Sigmoid colon (tissue), 7 donors: ENCODE measurements around the gene LAGE3. TPM values are rescaled to one million over a fixed set of nuclear protein-coding genes. Genes with fewer than 3 reads are reported as not detected.

Experiments used
- DNase-seq: peaks from one replicate; pipeline ENCODE4 v3.0.0-alpha.2; 2019
- H3K27ac ChIP-seq, 4 donors: fragments of 200-600 bp; sonication (generic); one replicate each; pipeline ENCODE4 v1.5.1; 2016 to 2019; ENCODE audit warnings: mild to moderate bottlenecking in 1 of 4
- H3K27me3 ChIP-seq, 3 donors: fragments of 200-600 bp; sonication (generic); one replicate each; pipeline ENCODE4 v1.5.1; 2019; ENCODE audit warnings: mild to moderate bottlenecking in 1 of 3
- H3K36me3 ChIP-seq, 4 donors: fragments of 200-600 bp; sonication (generic); one replicate each; pipeline ENCODE4 v1.5.1; 2016 to 2019
- H3K4me1 ChIP-seq, 4 donors: fragments of 200-600 bp; sonication (generic); one replicate each; pipeline ENCODE4 v1.5.1; 2017 to 2019
- H3K4me3 ChIP-seq, 4 donors: fragments of 200-600 bp; sonication (generic); one replicate each; pipeline ENCODE4 v1.5.1; 2017 to 2019; ENCODE audit warnings: mild to moderate bottlenecking in 2 of 4, moderate library complexity in 1 of 4
- H3K9me3 ChIP-seq, 4 donors: fragments of 200-600 bp in 3 of 4; sonication (generic) in 3 of 4; one replicate each; pipeline versions ENCODE4 v1.5.1 to v1.6.1; 2013 to 2019
- EP300 ChIP-seq, 4 donors: sonication (generic); formaldehyde crosslinking; IDR thresholded peaks; one replicate each; pipeline ENCODE4 v1.6.1; 2017; ENCODE audit warnings: antibody characterized with exemption in 4 of 4
- POLR2A ChIP-seq, 2 donors: fragments of 450-650 bp; IDR thresholded peaks; one replicate each; pipeline ENCODE4 v1.6.1; 2016; ENCODE audit warnings: antibody characterized with exemption in 2 of 2, mild to moderate bottlenecking in 2 of 2, moderate library complexity in 2 of 2
- POLR2AphosphoS5 ChIP-seq, 4 donors: sonication (generic); formaldehyde crosslinking; IDR thresholded peaks; one replicate each; pipeline ENCODE4 v1.6.1; 2017; ENCODE audit warnings: antibody characterized with exemption in 4 of 4
- WGBS, 2 donors: extraction: QIAGEN DNeasy Blood & Tissue Kit; methylation state at CpG; one replicate each; pipeline ENCODE4 v1.1.7; 2013; 5-methylcytosine and 5-hydroxymethylcytosine counted together
- intact Hi-C: fragments of 100-400 bp; cut with DNase I; formaldehyde crosslinking; loops from one replicate; pipeline ENCODE4 v1.15.1; 2023
- polyA plus RNA-seq, 3 donors: library from polyadenylated mRNA; stranded (reverse); fragments of 200-250 nt; gene quantifications; one replicate each; pipeline ENCODE4 v1.2.3, GENCODE V29; 2013
- total RNA-seq, 4 donors: library from RNA; depleted of rRNA; stranded (reverse); fragments of >200 nt; gene quantifications; one replicate each; pipeline ENCODE4 v1.1.0, GENCODE V29; 2016
- TF ChIP-seq, protein P1 (sequence below), 4 experiments: fragments of 450-650 bp in 3 of 4; fragments of 200-600 bp in 1 of 4; IDR thresholded peaks; one replicate each; pipeline ENCODE4 v1.5.1; 2016 to 2019; ENCODE audit warnings: antibody characterized with exemption in 4 of 4, mild to moderate bottlenecking in 3 of 4, moderate library complexity in 2 of 4
- donor health status: healthy with polysubstance abuse.
- donor health status: Bipolar disorder and iron deficiency.
- donor health status: healthy.

The LAGE3 gene
- total and polyA plus RNA-seq, 7 donors: 12.7 to 32.7 (median 21.6) TPM

DNA sequence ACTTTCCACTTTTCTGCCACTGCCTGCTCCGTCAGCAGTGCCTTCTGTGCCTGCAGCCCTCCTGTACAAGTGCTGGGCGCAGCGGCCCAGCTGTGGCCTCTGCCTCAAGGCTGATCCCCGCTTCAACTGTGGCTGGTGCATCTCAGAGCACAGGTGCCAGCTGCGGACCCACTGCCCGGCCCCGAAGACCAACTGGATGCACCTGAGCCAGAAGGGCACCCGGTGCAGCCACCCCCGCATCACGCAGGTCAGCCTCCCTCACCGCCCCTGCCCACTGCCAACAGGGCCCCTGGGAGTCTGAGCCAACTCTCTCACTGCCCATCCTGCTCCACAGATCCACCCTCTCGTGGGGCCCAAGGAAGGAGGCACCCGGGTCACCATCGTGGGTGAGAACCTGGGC lies 13.5 kb downstream of the LAGE3 start:
- no peak for DNase-seq
- Histone ChIP-seq H3K27ac (no peak overlapping the region), H3K4me3 (no peak overlapping the region), H3K9me3 (no peaks in the 10 kb centered on the region), H3K4me1 (no peaks in the 10 kb centered on the region), H3K27me3 (no peaks in the 10 kb centered on the region), H3K36me3 (peaks cover 0 to 40% (median 12%) of the 10 kb centered on the region in 4 donors)
- 94 to 95% methylated on average over 14 of the region's 14 CpGs for WGBS, 2 donors
- TF ChIP-seq POLR2A (IDR thresholded peaks at IDR 0.05) (no peak), EP300 (IDR thresholded peaks at IDR 0.05) (no peak), POLR2AphosphoS5 (IDR thresholded peaks at IDR 0.05) (no peak)
- TF ChIP-seq, protein P1, sequence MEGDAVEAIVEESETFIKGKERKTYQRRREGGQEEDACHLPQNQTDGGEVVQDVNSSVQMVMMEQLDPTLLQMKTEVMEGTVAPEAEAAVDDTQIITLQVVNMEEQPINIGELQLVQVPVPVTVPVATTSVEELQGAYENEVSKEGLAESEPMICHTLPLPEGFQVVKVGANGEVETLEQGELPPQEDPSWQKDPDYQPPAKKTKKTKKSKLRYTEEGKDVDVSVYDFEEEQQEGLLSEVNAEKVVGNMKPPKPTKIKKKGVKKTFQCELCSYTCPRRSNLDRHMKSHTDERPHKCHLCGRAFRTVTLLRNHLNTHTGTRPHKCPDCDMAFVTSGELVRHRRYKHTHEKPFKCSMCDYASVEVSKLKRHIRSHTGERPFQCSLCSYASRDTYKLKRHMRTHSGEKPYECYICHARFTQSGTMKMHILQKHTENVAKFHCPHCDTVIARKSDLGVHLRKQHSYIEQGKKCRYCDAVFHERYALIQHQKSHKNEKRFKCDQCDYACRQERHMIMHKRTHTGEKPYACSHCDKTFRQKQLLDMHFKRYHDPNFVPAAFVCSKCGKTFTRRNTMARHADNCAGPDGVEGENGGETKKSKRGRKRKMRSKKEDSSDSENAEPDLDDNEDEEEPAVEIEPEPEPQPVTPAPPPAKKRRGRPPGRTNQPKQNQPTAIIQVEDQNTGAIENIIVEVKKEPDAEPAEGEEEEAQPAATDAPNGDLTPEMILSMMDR (IDR thresholded peaks at IDR 0.05): no peak
- intact Hi-C loops: no loop called here

DNA sequence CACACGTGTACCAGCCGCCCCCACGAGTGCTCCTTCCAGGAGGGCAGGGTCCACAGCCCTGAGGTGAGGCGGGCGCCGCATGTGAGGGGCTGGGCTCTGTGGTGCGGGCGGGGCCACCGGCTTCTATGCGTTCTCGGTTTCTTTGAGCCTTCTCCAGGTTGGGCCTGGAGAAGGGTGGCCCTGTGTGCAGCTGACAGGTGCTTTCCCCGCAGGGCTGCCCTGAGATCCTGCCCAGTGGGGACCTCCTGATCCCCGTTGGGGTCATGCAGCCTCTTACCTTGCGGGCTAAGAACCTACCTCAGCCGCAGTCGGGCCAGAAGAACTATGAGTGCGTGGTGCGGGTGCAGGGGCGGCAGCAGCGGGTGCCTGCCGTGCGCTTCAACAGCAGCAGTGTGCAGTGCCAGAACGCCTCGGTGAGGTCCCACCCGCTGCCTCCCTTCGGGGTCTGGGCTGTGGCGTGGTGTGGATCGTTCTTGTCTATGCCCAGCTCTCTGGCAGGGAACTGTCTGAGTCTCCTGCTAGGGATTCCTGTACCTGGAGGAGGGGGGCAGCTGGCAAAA lies 14.2 kb downstream of the LAGE3 start:
- Histone ChIP-seq H3K27ac (no peak overlapping the region), H3K9me3 (no peaks in the 10 kb centered on the region), H3K27me3 (no peaks in the 10 kb centered on the region), H3K4me1 (peaks cover 0 to 3% (median under 1%) of the 10 kb centered on the region in 4 donors), H3K36me3 (peaks cover 0 to 35% (median 12%) of the 10 kb centered on the region in 4 donors), H3K4me3 (no peak overlapping the region)
- DNase-seq: no peak
- 93 to 94% methylated on average over 28 of the region's 28 CpGs for WGBS, 2 donors
- intact Hi-C loops: no loop called here
- TF ChIP-seq EP300 (IDR thresholded peaks at IDR 0.05): no peak
- TF ChIP-seq, protein P1 (IDR thresholded peaks at IDR 0.05): no peak
- no peak for TF ChIP-seq POLR2AphosphoS5 (IDR thresholded peaks at IDR 0.05)
- TF ChIP-seq POLR2A (IDR thresholded peaks at IDR 0.05): no peak

DNA sequence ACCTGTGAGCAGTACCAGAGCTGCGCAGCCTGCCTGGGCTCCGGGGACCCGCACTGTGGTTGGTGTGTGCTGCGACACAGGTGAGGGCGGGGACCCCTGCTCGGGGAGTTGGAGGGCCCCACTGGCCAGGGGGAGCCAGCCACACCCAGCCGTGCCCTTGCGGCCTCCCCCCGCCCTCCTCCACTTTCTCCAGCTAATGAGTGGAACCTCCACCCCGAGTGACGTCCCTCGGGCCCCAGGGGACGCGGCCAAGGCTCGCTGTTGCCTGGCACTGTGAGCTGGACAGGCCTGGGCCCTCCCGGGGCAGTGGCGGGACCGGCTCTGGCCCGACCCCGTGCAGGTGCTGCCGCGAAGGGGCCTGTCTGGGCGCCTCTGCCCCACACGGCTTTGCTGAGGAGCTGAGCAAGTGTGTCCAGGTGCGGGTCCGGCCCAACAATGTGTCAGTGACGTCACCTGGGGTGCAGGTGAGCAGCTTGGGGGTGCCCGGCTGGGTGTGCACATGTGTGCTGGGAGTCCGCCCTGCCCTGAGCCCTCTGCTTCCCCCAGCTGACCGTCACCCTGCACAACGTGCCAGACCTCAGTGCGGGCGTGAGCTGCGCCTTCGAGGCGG lies 15.4 kb downstream of the LAGE3 start:
- no peak overlapping the region for H3K4me3 ChIP-seq
- intact Hi-C loops: no loop called here
- DNase-seq: no peak
- WGBS, 2 donors: 92 to 93% methylated on average over 36 of the region's 36 CpGs
- peaks cover 0 to 12% (median 10%) of the 10 kb centered on the region in 4 donors for H3K4me1 ChIP-seq
- H3K9me3 ChIP-seq: no peaks in the 10 kb centered on the region
- no peaks in the 10 kb centered on the region for H3K27me3 ChIP-seq
- H3K36me3 ChIP-seq: peaks cover 0 to 31% (median 8%) of the 10 kb centered on the region in 4 donors
- TF ChIP-seq POLR2AphosphoS5 (IDR thresholded peaks at IDR 0.05) (no peak), EP300 (IDR thresholded peaks at IDR 0.05) (no peak), POLR2A (IDR thresholded peaks at IDR 0.05) (no peak)
- TF ChIP-seq, protein P1 (IDR thresholded peaks at IDR 0.05): no peak
- H3K27ac ChIP-seq: no peak overlapping the region

GRCh38 chrX:154462396-154462795 lies 16.7 kb downstream of the LAGE3 start:
- Histone ChIP-seq H3K9me3 (no peaks in the 10 kb centered on the region), H3K4me3 (no peak overlapping the region), H3K4me1 (peaks cover 0 to 15% (median 11%) of the 10 kb centered on the region in 4 donors), H3K27me3 (no peaks in the 10 kb centered on the region), H3K27ac (no peak overlapping the region), H3K36me3 (peaks cover 0 to 22% (median 2%) of the 10 kb centered on the region in 4 donors)
- no peak for DNase-seq
- intact Hi-C loops: no loop called here
- WGBS, 2 donors: 89 to 93% methylated on average over 8 of the region's 8 CpGs
- TF ChIP-seq POLR2AphosphoS5 (IDR thresholded peaks at IDR 0.05) (no peak), POLR2A (IDR thresholded peaks at IDR 0.05) (no peak), EP300 (IDR thresholded peaks at IDR 0.05) (no peak)
- TF ChIP-seq, protein P1 (IDR thresholded peaks at IDR 0.05): no peak
